ENCODE measurements around the gene SYS1.

- TF ChIP-seq, protein P1, sequence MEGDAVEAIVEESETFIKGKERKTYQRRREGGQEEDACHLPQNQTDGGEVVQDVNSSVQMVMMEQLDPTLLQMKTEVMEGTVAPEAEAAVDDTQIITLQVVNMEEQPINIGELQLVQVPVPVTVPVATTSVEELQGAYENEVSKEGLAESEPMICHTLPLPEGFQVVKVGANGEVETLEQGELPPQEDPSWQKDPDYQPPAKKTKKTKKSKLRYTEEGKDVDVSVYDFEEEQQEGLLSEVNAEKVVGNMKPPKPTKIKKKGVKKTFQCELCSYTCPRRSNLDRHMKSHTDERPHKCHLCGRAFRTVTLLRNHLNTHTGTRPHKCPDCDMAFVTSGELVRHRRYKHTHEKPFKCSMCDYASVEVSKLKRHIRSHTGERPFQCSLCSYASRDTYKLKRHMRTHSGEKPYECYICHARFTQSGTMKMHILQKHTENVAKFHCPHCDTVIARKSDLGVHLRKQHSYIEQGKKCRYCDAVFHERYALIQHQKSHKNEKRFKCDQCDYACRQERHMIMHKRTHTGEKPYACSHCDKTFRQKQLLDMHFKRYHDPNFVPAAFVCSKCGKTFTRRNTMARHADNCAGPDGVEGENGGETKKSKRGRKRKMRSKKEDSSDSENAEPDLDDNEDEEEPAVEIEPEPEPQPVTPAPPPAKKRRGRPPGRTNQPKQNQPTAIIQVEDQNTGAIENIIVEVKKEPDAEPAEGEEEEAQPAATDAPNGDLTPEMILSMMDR (conservative IDR thresholded peaks at IDR 0.05; ENCODE audit: low read depth in 2 of 2) = no peak
- TF ChIP-seq EZH2phosphoT487 (IDR thresholded peaks at IDR 0.05; ENCODE audit: unreplicated experiment) = no peak
- no peak for TF ChIP-seq POLR2AphosphoS5 (IDR thresholded peaks at IDR 0.05; ENCODE audit: low read depth)
- no peak for TF ChIP-seq EZH2 (IDR thresholded peaks at IDR 0.05; ENCODE audit: low read depth, unreplicated experiment)
- TF ChIP-seq REST (IDR thresholded peaks at IDR 0.05; ENCODE audit: unreplicated experiment) = no peak
- TF ChIP-seq ZNF114 (CRISPR knock-in tag; IDR thresholded peaks at IDR 0.05) = no peak
- no peak for TF ChIP-seq CREB1 (CRISPR knock-in tag; IDR thresholded peaks at IDR 0.05; ENCODE audit: low read depth)
Observed at GRCh38 chr20:45374101-45374467, 11.1 kb downstream of the SYS1 start.
